ENCODE results near the gene NEUROG1. TPM values are rescaled to one million over a fixed set of nuclear protein-coding genes. Genes with fewer than 3 reads are reported as not detected.

The NEUROG1 gene
- total RNA-seq, 1 donor from 2014 or later = not detected

DNA sequence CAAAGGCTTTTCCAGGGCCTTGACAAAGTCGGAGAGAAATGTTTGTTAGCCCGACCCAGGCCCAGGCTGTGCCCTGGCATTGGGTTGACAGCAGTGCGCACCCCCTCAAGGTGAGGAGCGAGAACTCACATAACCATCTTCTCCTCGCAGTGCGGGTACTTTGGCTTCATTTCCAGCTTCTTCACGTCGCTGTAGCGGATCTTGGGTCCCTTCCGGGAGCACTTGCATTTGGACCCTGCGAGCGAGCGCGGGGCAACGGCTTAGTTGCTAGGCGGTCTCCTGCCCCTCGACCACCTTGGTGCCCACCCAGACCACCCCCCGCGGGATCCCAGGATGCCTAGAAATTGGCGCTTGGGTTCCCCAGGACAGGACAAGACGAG is 42.5 kb upstream of the NEUROG1 start:
- intact Hi-C loops (cut with DNase I) = no loop called here
- Histone ChIP-seq H3K27me3 (peaks cover 59% of the 10 kb centered on the region), H3K27ac (no peak overlapping the region)

DNA sequence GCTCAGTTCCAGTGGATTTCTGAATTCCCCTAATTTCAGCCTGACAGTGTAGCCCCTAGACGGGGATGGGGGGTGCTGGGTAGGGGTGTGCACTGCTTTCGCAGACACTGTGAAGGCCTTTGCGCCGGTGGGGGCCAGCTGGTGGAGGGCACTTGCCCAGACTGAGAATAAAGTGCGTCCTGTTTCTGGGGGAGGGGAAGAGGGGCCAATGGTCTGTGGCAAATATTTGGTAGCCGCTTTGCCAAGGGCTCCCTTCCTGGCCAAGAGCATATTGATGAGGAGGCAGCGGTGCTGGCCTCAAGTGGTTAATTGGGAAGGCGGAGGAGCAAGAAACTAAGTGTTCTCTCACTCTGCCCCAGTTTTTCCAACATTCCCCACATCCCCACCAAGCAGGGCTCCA is 41.7 kb upstream of the NEUROG1 start:
- ATAC-seq = no peak
- TF ChIP-seq, protein P1, sequence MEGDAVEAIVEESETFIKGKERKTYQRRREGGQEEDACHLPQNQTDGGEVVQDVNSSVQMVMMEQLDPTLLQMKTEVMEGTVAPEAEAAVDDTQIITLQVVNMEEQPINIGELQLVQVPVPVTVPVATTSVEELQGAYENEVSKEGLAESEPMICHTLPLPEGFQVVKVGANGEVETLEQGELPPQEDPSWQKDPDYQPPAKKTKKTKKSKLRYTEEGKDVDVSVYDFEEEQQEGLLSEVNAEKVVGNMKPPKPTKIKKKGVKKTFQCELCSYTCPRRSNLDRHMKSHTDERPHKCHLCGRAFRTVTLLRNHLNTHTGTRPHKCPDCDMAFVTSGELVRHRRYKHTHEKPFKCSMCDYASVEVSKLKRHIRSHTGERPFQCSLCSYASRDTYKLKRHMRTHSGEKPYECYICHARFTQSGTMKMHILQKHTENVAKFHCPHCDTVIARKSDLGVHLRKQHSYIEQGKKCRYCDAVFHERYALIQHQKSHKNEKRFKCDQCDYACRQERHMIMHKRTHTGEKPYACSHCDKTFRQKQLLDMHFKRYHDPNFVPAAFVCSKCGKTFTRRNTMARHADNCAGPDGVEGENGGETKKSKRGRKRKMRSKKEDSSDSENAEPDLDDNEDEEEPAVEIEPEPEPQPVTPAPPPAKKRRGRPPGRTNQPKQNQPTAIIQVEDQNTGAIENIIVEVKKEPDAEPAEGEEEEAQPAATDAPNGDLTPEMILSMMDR (IDR thresholded peaks at IDR 0.05) = no peak
- no peak for DNase-seq
- H3K36me3 ChIP-seq = no peaks in the 10 kb centered on the region
- H3K27me3 ChIP-seq = peaks cover 56% of the 10 kb centered on the region
- H3K27ac ChIP-seq = no peak overlapping the region
- H3K9me3 ChIP-seq = no peaks in the 10 kb centered on the region
- intact Hi-C loops (cut with DNase I) = no loop called here
- no peaks in the 10 kb centered on the region for H3K4me1 ChIP-seq
- H3K4me3 ChIP-seq = no peak overlapping the region

More for the DNA sequence above, 42.5 kb upstream of the NEUROG1 start:
- DNase-seq = no peak
- no peaks in the 10 kb centered on the region for H3K4me1 ChIP-seq
- no peak overlapping the region for H3K4me3 ChIP-seq
- H3K9me3 ChIP-seq = no peaks in the 10 kb centered on the region
- TF ChIP-seq, protein P1 (IDR thresholded peaks at IDR 0.05) = no peak
- ATAC-seq = no peak
- no peaks in the 10 kb centered on the region for H3K36me3 ChIP-seq

DNA sequence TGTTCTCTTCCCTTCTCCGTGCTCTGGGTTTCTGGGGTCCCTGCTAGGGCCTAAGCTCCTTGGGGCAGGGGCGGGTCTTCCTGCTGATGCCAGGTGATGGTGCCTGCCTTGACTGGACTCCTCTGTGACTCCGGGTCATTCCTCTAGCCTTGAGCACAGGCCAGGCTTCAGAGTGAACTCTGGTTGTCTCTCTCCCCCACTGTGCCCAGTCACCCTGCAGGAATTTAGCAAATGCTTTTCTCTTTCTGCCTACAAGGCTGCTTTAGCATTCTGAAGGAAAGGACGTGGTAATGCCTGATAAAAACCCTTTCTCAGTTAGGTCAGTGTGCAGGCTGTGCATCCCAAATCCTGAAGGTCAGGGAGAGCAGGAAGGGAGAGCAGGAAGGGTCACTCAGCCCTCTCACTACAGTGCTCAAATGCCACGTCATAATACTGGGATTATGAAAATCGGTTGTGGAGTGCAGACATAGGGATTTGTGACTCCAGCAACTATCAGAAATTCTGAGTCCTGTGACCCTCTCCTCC is 40.4 kb upstream of the NEUROG1 start:
- intact Hi-C loops (cut with DNase I) = no loop called here
- H3K27ac ChIP-seq = no peak overlapping the region

DNA sequence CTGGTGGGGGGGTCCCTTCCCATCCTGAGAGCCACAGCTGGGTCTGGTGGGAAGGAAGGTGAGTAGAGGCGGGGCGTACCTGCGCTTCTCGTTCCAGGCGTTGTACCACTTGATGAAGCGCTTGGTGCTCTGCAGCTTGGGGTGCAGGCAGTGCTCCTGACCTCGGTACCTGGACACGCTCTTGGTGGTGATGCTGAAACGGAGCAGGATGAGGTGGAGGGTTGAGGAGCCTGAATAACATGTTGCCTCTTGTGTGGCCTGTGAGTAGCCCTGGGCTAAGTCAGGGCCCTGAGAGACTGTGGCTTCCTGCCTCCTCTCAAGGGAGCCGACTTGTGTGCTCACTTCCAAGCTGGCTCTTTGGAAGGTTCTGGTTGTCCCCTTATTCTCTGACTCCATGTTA is 38.7 kb upstream of the NEUROG1 start:
- TF ChIP-seq, protein P1 (IDR thresholded peaks at IDR 0.05) = no peak
- Histone ChIP-seq H3K4me3 (no peak overlapping the region), H3K27me3 (peaks cover 39% of the 10 kb centered on the region), H3K36me3 (no peaks in the 10 kb centered on the region), H3K9me3 (no peaks in the 10 kb centered on the region), H3K27ac (no peak overlapping the region), H3K4me1 (no peaks in the 10 kb centered on the region)
- intact Hi-C loops (cut with DNase I) = no loop called here
- DNase-seq = no peak
- ATAC-seq = no peak

More for the DNA sequence above, 40.4 kb upstream of the NEUROG1 start:
- Histone ChIP-seq H3K4me3 (no peak overlapping the region), H3K9me3 (no peaks in the 10 kb centered on the region), H3K27me3 (peaks cover 47% of the 10 kb centered on the region), H3K36me3 (no peaks in the 10 kb centered on the region), H3K4me1 (no peaks in the 10 kb centered on the region)
- DNase-seq = no peak
- ATAC-seq = no peak
- TF ChIP-seq, protein P1 (IDR thresholded peaks at IDR 0.05) = no peak

DNA sequence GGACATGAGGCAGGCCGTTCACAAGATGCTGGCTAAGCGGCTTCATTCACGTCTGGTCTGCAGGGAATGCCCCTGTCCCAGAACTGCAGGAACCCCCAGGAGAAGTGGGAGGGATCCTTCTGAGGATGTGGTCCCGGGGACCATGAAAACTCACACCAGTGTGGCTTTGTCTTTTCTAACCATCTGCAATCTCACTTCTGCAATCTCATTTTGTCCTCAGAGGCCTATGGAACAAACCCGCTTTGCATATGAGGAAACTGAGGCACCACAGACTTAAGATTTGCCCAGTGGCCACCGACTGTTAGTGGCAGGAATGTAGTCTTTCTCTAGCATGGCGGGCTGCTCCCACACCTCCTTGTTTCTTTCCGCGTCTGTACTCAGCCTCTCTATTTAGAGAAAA is 36.1 kb upstream of the NEUROG1 start:
- H3K36me3 ChIP-seq = no peaks in the 10 kb centered on the region
- intact Hi-C loops (cut with DNase I) = no loop called here
- peaks cover 13% of the 10 kb centered on the region for H3K27me3 ChIP-seq
- no peak overlapping the region for H3K4me3 ChIP-seq
- H3K27ac ChIP-seq = no peak overlapping the region
- no peak for DNase-seq
- H3K9me3 ChIP-seq = no peaks in the 10 kb centered on the region
- TF ChIP-seq, protein P1 (IDR thresholded peaks at IDR 0.05) = no peak
- no peak for ATAC-seq
- H3K4me1 ChIP-seq = no peaks in the 10 kb centered on the region

DNA sequence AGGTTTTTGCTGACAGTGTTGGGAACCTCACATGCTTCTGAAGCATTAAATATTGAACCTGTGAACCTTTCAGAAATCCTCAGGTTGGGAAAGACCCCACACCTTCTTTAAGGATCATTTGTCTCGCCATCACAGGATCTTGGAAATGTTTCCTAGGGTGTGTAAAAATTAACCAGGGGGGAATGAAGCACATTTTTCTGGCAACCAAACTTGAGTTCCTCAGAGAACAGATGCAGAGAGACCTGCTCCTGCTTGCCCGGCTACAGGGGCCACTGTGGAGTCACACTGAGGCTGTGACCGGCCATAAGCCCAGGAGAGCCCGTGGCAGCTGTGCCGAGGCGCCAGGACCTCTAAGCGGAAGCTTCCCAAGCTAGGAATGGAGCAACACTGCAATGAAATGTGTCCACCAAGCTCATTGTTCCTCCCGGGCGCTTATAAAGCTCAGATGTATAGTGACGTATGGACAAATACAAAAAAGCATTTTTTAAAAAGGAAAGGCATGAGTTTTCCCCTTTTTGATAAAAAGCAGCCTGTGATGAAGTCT is 35.4 kb upstream of the NEUROG1 start:
- H3K27me3 ChIP-seq = peaks cover 7% of the 10 kb centered on the region
- DNase-seq (no peak), ATAC-seq (no peak)
- H3K27ac ChIP-seq = no peak overlapping the region
- intact Hi-C loops (cut with DNase I) = no loop called here
- TF ChIP-seq, protein P1 (IDR thresholded peaks at IDR 0.05) = no peak
- H3K4me1 ChIP-seq = no peaks in the 10 kb centered on the region
- H3K36me3 ChIP-seq = no peaks in the 10 kb centered on the region
- H3K9me3 ChIP-seq = no peaks in the 10 kb centered on the region
- no peak overlapping the region for H3K4me3 ChIP-seq

Measured in upper lobe of right lung (tissue), 1 donor.